Fibroblast of lung (primary cell): ENCODE results near the gene GPR108. TPM values are rescaled to one million over a fixed set of nuclear protein-coding genes. Genes with fewer than 3 reads are reported as not detected.

Source experiments
- DNase-seq, 2 donors: peaks; one replicate each; pipeline versions ENCODE4 v3.0.0 to v3.0.0-alpha.2; 2010; ENCODE audit warnings: low read depth in 2 of 2
- H2AFZ ChIP-seq: 2 replicates; pipeline ENCODE4 v1.5.1; 2012; ENCODE audit warnings: low read length, control low read depth, inconsistent platforms
- H3K27ac ChIP-seq: 2 replicates; pipeline ENCODE4 v1.5.1; 2011; ENCODE audit warnings: low read length, control low read depth; ENCODE audit not compliant: insufficient read depth
- H3K27me3 ChIP-seq: 2 replicates; pipeline ENCODE4 v1.5.1; 2011; ENCODE audit warnings: mild to moderate bottlenecking, low read length; ENCODE audit not compliant: control insufficient read depth, insufficient read depth
- H3K36me3 ChIP-seq: 2 replicates; pipeline ENCODE4 v1.5.1; 2011; ENCODE audit warnings: low read length; ENCODE audit not compliant: control insufficient read depth, insufficient read depth
- H3K4me1 ChIP-seq: 2 replicates; pipeline ENCODE4 v1.5.1; 2011; ENCODE audit warnings: low read length; ENCODE audit not compliant: control insufficient read depth, insufficient read depth; ENCODE audit errors: extremely low read depth
- H3K4me2 ChIP-seq: 2 replicates; pipeline ENCODE4 v1.5.1; 2011; ENCODE audit warnings: low read length, control low read depth; ENCODE audit not compliant: insufficient read depth; ENCODE audit errors: extremely low read depth
- H3K4me3 ChIP-seq, 4 experiments: fragments of 200-600 bp in 1 of 4; sonication (generic) in 1 of 4; replicated peaks in 1 of 4; 2 replicates each; pipeline ENCODE4 v1.5.1; 2011 to 2016; ENCODE audit warnings: low read length in 4 of 4, low read depth in 3 of 4, mild to moderate bottlenecking in 3 of 4, control low read depth in 2 of 4, inconsistent platforms in 1 of 4, mixed read lengths in 1 of 4; ENCODE audit not compliant: insufficient read depth in 1 of 4; ENCODE audit errors: control extremely low read depth in 1 of 4
- H3K79me2 ChIP-seq: 2 replicates; pipeline ENCODE4 v1.5.1; 2012; ENCODE audit warnings: mild to moderate bottlenecking, low read length, inconsistent platforms; ENCODE audit not compliant: control insufficient read depth, insufficient read depth
- H3K9ac ChIP-seq: 2 replicates; pipeline ENCODE4 v1.5.1; 2011; ENCODE audit warnings: mild to moderate bottlenecking, low read length, control low read depth; ENCODE audit not compliant: insufficient read depth
- H3K9me3 ChIP-seq: 2 replicates; pipeline ENCODE4 v1.5.1; 2012; ENCODE audit warnings: low read depth, low read length; ENCODE audit not compliant: control insufficient read depth, insufficient read depth
- H4K20me1 ChIP-seq: 2 replicates; pipeline ENCODE4 v1.5.1; 2011; ENCODE audit warnings: low read length; ENCODE audit not compliant: control insufficient read depth, insufficient read depth; ENCODE audit errors: extremely low read depth
- CTCF ChIP-seq, 2 donors: IDR thresholded peaks in 1 of 2; conservative IDR thresholded peaks in 1 of 2; 1 replicate in 1 of 2; 2 replicates in 1 of 2; pipeline ENCODE4 v1.5.1; 2011 to 2012; ENCODE audit warnings: low read length in 2 of 2, control low read depth in 1 of 2, inconsistent platforms in 1 of 2, low read depth in 1 of 2, mild to moderate bottlenecking in 1 of 2
- EZH2 ChIP-seq: IDR thresholded peaks from 2 replicates; pipeline ENCODE4 v1.5.1; 2012; ENCODE audit warnings: low read length, control low read depth, mild to moderate bottlenecking; ENCODE audit errors: missing control alignments
- polyA plus RNA-seq, 2 donors: library from polyadenylated mRNA; depleted of rRNA in 1 of 2; stranded (reverse) in 1 of 2; unstranded in 1 of 2; fragments of >200 nt; gene quantifications; 2 replicates each; pipeline ENCODE4 v1.2.1, GENCODE V29; 2011 to 2012; ENCODE audit warnings: missing spikeins in 1 of 2
- total RNA-seq: library from RNA; depleted of rRNA; stranded (reverse); fragments of >200 nt; gene quantifications from 2 replicates; pipeline ENCODE4 v1.2.1, GENCODE V29; 2014

Gene GPR108
- total and polyA plus RNA-seq, 2 donors (not counting 1 experiment from before 2014, with no cell fraction given) = 28.4 to 57.0 TPM

GRCh38 chr19:6729573-6730152, 7.7 kb downstream of the GPR108 start:
- no peak overlapping the region for H3K4me2 ChIP-seq
- H3K27ac ChIP-seq = no peak overlapping the region
- no peak for DNase-seq
- H3K4me3 ChIP-seq = no peak overlapping the region
- H3K27me3 ChIP-seq = no peaks in the 10 kb centered on the region
- H2AFZ ChIP-seq = no peak overlapping the region
- no peaks in the 10 kb centered on the region for H4K20me1 ChIP-seq
- TF ChIP-seq CTCF (conservative IDR thresholded peaks at IDR 0.05 in 1 of 2, IDR thresholded peaks at IDR 0.05 in 1 of 2; ENCODE audit: low read depth in 1 of 2, low read length in 2 of 2) = no peak
- TF ChIP-seq EZH2 = no peak
- H3K79me2 ChIP-seq = no peaks in the 10 kb centered on the region
- no peaks in the 10 kb centered on the region for H3K9me3 ChIP-seq
- H3K4me1 ChIP-seq = no peaks in the 10 kb centered on the region
- no peak overlapping the region for H3K9ac ChIP-seq
- H3K36me3 ChIP-seq = peaks cover 3% of the 10 kb centered on the region

GRCh38 chr19:6728346-6728745, 9.0 kb downstream of the GPR108 start:
- H3K4me3 ChIP-seq = no peak overlapping the region
- H4K20me1 ChIP-seq = no peaks in the 10 kb centered on the region
- no peaks in the 10 kb centered on the region for H3K79me2 ChIP-seq
- H3K9me3 ChIP-seq = no peaks in the 10 kb centered on the region
- H3K9ac ChIP-seq = no peak overlapping the region
- no peak overlapping the region for H2AFZ ChIP-seq
- H3K4me1 ChIP-seq = no peaks in the 10 kb centered on the region
- no peaks in the 10 kb centered on the region for H3K27me3 ChIP-seq
- no peak for DNase-seq
- TF ChIP-seq CTCF (conservative IDR thresholded peaks at IDR 0.05 in 1 of 2, IDR thresholded peaks at IDR 0.05 in 1 of 2; ENCODE audit: low read depth in 1 of 2, low read length in 2 of 2) = no peak
- TF ChIP-seq EZH2 = no peak
- no peak overlapping the region for H3K4me2 ChIP-seq
- no peak overlapping the region for H3K27ac ChIP-seq
- peaks cover 3% of the 10 kb centered on the region for H3K36me3 ChIP-seq

GRCh38 chr19:6725513-6726231, 11.7 kb downstream of the GPR108 start:
- Histone ChIP-seq H3K27ac (no peak overlapping the region), H3K4me2 (no peak overlapping the region), H4K20me1 (no peaks in the 10 kb centered on the region), H3K9ac (no peak overlapping the region), H3K79me2 (no peaks in the 10 kb centered on the region), H3K27me3 (no peaks in the 10 kb centered on the region), H3K4me3 (no peak overlapping the region), H2AFZ (no peak overlapping the region), H3K9me3 (no peaks in the 10 kb centered on the region), H3K36me3 (no peaks in the 10 kb centered on the region), H3K4me1 (no peaks in the 10 kb centered on the region)
- TF ChIP-seq EZH2 (no peak), CTCF (conservative IDR thresholded peaks at IDR 0.05 in 1 of 2, IDR thresholded peaks at IDR 0.05 in 1 of 2; ENCODE audit: low read depth in 1 of 2, low read length in 2 of 2) (no peak)
- no peak for DNase-seq
